Nephron (organoid): ENCODE results near the gene SH3BP4.

Experiments
- H3K27ac Mint-ChIP-seq, 3 experiments: 2 replicates each; pipeline ENCODE4 v1.8.0; 2020; ENCODE audit warnings: mixed read lengths in 3 of 3, mild to moderate bottlenecking in 2 of 3, moderate library complexity in 1 of 3
- H3K27me3 Mint-ChIP-seq: 2 replicates; pipeline ENCODE4 v1.8.0; 2021; ENCODE audit warnings: low read depth, mild to moderate bottlenecking, moderate library complexity, mixed read lengths
- H3K36me3 Mint-ChIP-seq: 2 replicates; pipeline ENCODE4 v1.8.0; 2020; ENCODE audit warnings: low read depth, mixed read lengths
- H3K4me1 Mint-ChIP-seq: 2 replicates; pipeline ENCODE4 v1.8.0; 2020; ENCODE audit warnings: mixed read lengths
- H3K4me3 Mint-ChIP-seq, 3 experiments: 2 replicates each; pipeline ENCODE4 v1.8.0; 2020; ENCODE audit warnings: mild to moderate bottlenecking in 3 of 3, mixed read lengths in 3 of 3, moderate library complexity in 2 of 3
- H3K9me3 Mint-ChIP-seq: 2 replicates; pipeline ENCODE4 v1.8.0; 2020; ENCODE audit warnings: mixed read lengths
- TF ChIP-seq, protein P1 (sequence below), 3 experiments: fragments of 200-600 bp; sonication (generic); IDR thresholded peaks; one replicate each; pipeline ENCODE4 v1.5.0; 2021; ENCODE audit warnings: antibody characterized with exemption in 3 of 3; ENCODE audit not compliant: unreplicated experiment in 3 of 3

Gene SH3BP4

DNA sequence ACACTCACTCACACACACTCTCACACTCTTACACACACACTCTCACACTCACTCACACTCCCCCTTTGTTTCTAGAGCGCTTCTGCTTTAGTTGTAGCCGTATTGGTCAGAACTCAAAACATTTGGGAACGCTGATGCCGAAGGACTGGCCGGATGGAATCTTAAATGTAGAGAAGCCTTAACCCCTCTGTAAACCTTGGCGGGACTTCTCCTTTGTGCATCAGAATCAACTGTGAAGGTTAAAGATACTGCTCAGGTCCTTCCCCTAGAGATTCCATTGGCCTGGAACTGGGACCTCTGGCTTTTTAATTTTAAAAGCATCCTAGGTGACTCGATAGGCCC, 18.3 kb downstream of the SH3BP4 start:
- TF ChIP-seq, protein P1, sequence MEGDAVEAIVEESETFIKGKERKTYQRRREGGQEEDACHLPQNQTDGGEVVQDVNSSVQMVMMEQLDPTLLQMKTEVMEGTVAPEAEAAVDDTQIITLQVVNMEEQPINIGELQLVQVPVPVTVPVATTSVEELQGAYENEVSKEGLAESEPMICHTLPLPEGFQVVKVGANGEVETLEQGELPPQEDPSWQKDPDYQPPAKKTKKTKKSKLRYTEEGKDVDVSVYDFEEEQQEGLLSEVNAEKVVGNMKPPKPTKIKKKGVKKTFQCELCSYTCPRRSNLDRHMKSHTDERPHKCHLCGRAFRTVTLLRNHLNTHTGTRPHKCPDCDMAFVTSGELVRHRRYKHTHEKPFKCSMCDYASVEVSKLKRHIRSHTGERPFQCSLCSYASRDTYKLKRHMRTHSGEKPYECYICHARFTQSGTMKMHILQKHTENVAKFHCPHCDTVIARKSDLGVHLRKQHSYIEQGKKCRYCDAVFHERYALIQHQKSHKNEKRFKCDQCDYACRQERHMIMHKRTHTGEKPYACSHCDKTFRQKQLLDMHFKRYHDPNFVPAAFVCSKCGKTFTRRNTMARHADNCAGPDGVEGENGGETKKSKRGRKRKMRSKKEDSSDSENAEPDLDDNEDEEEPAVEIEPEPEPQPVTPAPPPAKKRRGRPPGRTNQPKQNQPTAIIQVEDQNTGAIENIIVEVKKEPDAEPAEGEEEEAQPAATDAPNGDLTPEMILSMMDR (IDR thresholded peaks at IDR 0.05; ENCODE audit: unreplicated experiment in 3 of 3), result no peak
- Mint-ChIP-seq H3K36me3 (peaks cover 13% of the 10 kb centered on the region), H3K4me3 (peak overlapping the region in 2 of 3 experiments; percentile 5 to 40), H3K27ac (peak overlapping the region; percentile 5 to 62 (median 15)), H3K9me3 (no peaks in the 10 kb centered on the region), H3K4me1 (peaks cover 51% of the 10 kb centered on the region), H3K27me3 (peaks cover 11% of the 10 kb centered on the region)

DNA sequence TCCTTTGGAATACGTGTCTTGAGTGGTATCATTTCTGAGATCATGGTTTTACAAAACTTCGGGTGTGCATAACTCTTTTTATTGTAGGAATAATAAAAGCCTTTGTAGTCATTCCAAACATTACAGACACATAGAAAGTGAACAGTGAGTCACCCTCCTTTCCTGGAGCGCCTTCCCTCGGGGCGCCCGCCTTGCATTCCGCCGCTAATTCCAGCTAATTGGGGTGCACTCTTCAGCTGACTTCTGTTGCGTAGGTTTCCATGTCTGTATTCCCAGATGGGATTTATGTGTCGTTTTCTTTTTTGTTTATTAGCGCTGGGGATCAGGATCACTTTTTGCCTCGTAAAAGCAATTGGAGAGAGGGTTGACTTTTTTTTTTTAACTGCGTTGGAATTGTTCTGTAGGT, 18.7 kb downstream of the SH3BP4 start:
- Mint-ChIP-seq H3K27me3 (peaks cover 11% of the 10 kb centered on the region), H3K4me1 (peaks cover 49% of the 10 kb centered on the region), H3K36me3 (peaks cover 10% of the 10 kb centered on the region), H3K27ac (peak overlapping the region in 1 of 3 experiments; percentile 23), H3K9me3 (no peaks in the 10 kb centered on the region), H3K4me3 (no peak overlapping the region)
- TF ChIP-seq, protein P1 (IDR thresholded peaks at IDR 0.05; ENCODE audit: unreplicated experiment in 3 of 3), result no peak

DNA sequence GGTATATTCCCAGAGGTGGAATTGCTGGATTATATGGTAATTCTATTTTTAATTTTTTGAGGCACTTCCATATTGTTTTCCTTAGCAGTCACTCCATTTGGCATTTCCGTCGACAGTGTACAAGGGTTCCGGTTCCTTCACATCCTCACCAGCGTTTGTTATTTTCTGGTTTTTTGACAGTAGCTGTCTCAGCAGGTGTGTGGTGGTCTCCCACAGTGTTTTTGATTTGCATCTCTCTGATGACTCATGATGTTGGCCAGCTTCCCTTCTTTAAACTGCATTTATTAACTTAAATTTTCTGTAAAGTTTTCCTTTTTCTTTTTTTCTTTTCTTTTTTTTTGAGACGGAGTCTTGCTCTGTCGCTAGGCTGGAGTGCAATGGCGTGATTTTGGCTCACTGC, 19.7 kb downstream of the SH3BP4 start:
- Mint-ChIP-seq H3K27ac (no peak overlapping the region), H3K4me1 (peaks cover 46% of the 10 kb centered on the region), H3K27me3 (peaks cover 11% of the 10 kb centered on the region), H3K4me3 (no peak overlapping the region), H3K36me3 (peaks cover 7% of the 10 kb centered on the region), H3K9me3 (no peaks in the 10 kb centered on the region)
- TF ChIP-seq, protein P1 (IDR thresholded peaks at IDR 0.05; ENCODE audit: unreplicated experiment in 3 of 3), result no peak

DNA sequence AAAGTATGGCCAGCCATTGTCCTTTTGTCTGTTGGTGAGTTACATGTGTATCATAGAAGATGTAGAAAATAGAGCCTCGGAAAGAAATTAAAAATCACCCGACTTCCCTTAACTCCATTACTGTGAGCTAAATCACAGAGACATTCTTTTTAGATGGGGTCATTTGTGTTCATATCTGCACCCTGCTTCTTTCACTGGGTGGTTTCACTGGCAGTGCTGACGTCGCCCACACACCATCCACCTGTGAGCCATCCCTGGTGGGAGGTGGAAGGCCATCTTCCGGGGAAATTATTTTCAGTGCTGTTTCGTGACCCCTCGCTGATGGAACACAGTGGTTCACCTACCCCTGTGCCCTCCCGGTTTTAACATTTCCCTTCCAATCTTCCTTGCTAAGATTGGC, 21.2 kb downstream of the SH3BP4 start:
- Mint-ChIP-seq H3K4me1 (peaks cover 45% of the 10 kb centered on the region), H3K27ac (no peak overlapping the region), H3K36me3 (peaks cover 7% of the 10 kb centered on the region), H3K9me3 (no peaks in the 10 kb centered on the region), H3K4me3 (no peak overlapping the region), H3K27me3 (peaks cover 11% of the 10 kb centered on the region)
- TF ChIP-seq, protein P1 (IDR thresholded peaks at IDR 0.05; ENCODE audit: unreplicated experiment in 3 of 3), result no peak

DNA sequence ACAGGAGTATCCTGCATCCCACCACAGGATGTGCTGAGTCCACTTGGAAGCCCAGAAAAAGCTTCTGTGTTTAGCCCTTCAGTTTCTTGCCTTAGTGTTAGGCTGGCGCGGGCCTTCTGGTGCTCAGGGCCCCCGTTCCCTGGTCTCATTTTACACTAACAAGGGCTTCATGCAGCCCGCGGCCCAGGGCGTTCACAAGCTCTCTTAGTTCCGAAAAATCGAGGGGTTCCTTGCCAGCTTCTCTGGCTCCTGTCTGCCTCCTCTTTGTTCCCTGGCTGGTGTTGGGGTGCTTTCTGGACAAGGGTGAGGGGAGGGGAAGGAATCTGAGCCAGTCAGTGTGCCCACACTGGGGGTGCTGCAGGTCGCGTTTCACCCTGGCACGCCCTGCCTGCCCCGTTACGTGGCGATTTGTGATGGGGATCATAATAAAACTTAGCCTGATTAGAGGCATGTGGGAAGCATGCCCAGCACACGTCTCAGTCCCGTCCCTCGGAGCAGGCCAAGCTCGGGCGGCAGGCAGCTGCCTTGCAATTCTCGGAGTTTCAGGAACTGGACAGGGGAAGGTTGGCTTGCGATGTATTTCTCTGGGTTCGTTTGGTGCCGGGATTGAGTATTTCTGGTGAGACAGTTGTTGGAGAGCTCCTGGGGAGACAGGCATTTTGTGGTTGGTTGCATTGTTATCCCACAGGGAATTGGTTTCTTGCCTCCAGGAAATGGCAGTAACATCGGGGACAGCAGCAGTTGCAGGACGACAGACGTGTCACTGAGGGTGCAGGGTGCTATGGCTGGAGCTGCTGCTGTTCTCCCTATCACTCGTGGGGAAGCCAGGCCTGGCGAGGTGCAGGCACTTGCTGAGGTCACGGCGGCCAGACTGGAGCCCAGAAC, 22.9 kb downstream of the SH3BP4 start:
- TF ChIP-seq, protein P1 (IDR thresholded peaks at IDR 0.05; ENCODE audit: unreplicated experiment in 3 of 3), result no peak
- Mint-ChIP-seq H3K27ac (peak overlapping the region in 1 of 3 experiments; percentile 15), H3K36me3 (peaks cover 17% of the 10 kb centered on the region), H3K9me3 (no peaks in the 10 kb centered on the region), H3K4me3 (no peak overlapping the region), H3K27me3 (peaks cover 7% of the 10 kb centered on the region), H3K4me1 (peaks cover 38% of the 10 kb centered on the region)

DNA sequence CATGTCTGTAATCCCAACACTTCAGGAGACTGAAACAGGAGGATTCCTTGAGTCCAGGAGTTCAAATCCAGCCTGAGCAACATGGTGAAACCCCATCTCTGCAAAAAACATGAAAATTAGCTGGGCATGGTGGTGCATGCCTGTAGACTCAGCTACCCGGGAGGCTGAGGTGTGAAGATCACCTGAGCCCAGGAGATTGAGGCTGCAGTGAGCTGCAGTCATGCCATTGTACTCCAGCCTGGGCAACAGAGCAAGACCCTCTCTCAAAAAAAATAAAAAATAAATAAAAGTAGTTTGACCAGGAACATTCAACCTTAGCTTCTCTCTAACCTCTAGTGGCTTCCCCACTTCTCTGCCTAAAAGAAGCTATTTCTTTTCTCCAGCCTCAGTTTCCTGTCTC, 23.8 kb downstream of the SH3BP4 start:
- Mint-ChIP-seq H3K36me3 (peaks cover 18% of the 10 kb centered on the region), H3K9me3 (no peaks in the 10 kb centered on the region), H3K4me1 (peaks cover 39% of the 10 kb centered on the region), H3K4me3 (no peak overlapping the region), H3K27me3 (peaks cover 7% of the 10 kb centered on the region), H3K27ac (no peak overlapping the region)
- TF ChIP-seq, protein P1 (IDR thresholded peaks at IDR 0.05; ENCODE audit: unreplicated experiment in 3 of 3), result no peak
